ENCODE measurements around the gene NELFA. TPM values are rescaled to one million over a fixed set of nuclear protein-coding genes. Genes with fewer than 3 reads are reported as not detected.

The NELFA gene
- total and polyA plus RNA-seq, 4 donors = 5.8 to 27.4 (median 19.7) TPM

- no peak for ATAC-seq (ENCODE audit: low FRiP score)
- H3K4me1 ChIP-seq (ENCODE audit: control insufficient read depth in 1 of 2, insufficient read depth in 2 of 2, low read length in 2 of 2) = no peaks in the 10 kb centered on the region
- peaks cover 0 to 10% of the 10 kb centered on the region in 2 donors for H3K36me3 ChIP-seq (ENCODE audit: control insufficient read depth in 1 of 2, insufficient read depth in 2 of 2, low read length in 1 of 2)
- H3K27me3 ChIP-seq (ENCODE audit: control insufficient read depth in 1 of 2, insufficient read depth in 2 of 2, low read length in 1 of 2) = no peaks in the 10 kb centered on the region
- intact Hi-C loops (cut with DNase I) = no loop called here
- no peak overlapping the region for H3K4me3 ChIP-seq (ENCODE audit: low read length in 2 of 2)
- 95 to 99% methylated on average over 3 of the region's 3 CpGs for WGBS, 2 donors
- H3K9me3 ChIP-seq (ENCODE audit: control insufficient read depth, low read length) = no peaks in the 10 kb centered on the region
- no peak for DNase-seq
- H3K27ac ChIP-seq (ENCODE audit: low read depth in 1 of 2, low read length in 2 of 2) = no peak overlapping the region
Observed at GRCh38 chr4:1937550-1937949, 71.2 kb downstream of the NELFA start.

- Histone ChIP-seq H3K36me3 (ENCODE audit: control insufficient read depth in 1 of 2, insufficient read depth in 2 of 2, low read length in 1 of 2) (peaks cover 0 to 15% of the 10 kb centered on the region in 2 donors), H3K9me3 (ENCODE audit: control insufficient read depth, low read length) (no peaks in the 10 kb centered on the region), H3K4me3 (ENCODE audit: low read length in 2 of 2) (no peak overlapping the region), H3K4me1 (ENCODE audit: control insufficient read depth in 1 of 2, insufficient read depth in 2 of 2, low read length in 2 of 2) (no peaks in the 10 kb centered on the region), H3K27ac (ENCODE audit: low read depth in 1 of 2, low read length in 2 of 2) (no peak overlapping the region), H3K27me3 (ENCODE audit: control insufficient read depth in 1 of 2, insufficient read depth in 2 of 2, low read length in 1 of 2) (no peaks in the 10 kb centered on the region)
- intact Hi-C loops (cut with DNase I) = no loop called here
- ATAC-seq (ENCODE audit: low FRiP score) (no peak), DNase-seq (no peak)
- 89 to 90% methylated on average over 3 of the region's 3 CpGs for WGBS, 2 donors
Observed at GRCh38 chr4:1933700-1934099, 75.1 kb downstream of the NELFA start.

- intact Hi-C loops (cut with DNase I) = no loop called here
- 96 to 97% methylated on average over 13 of the region's 13 CpGs for WGBS, 2 donors
- no peaks in the 10 kb centered on the region for H3K27me3 ChIP-seq (ENCODE audit: control insufficient read depth in 1 of 2, insufficient read depth in 2 of 2, low read length in 1 of 2)
- H3K4me3 ChIP-seq (ENCODE audit: low read length in 2 of 2) = no peak overlapping the region
- DNase-seq (no peak), ATAC-seq (ENCODE audit: low FRiP score) (no peak)
- H3K4me1 ChIP-seq (ENCODE audit: control insufficient read depth in 1 of 2, insufficient read depth in 2 of 2, low read length in 2 of 2) = no peaks in the 10 kb centered on the region
- peaks cover 0 to 15% of the 10 kb centered on the region in 2 donors for H3K36me3 ChIP-seq (ENCODE audit: control insufficient read depth in 1 of 2, insufficient read depth in 2 of 2, low read length in 1 of 2)
- no peak overlapping the region for H3K27ac ChIP-seq (ENCODE audit: low read depth in 1 of 2, low read length in 2 of 2)
- H3K9me3 ChIP-seq (ENCODE audit: control insufficient read depth, low read length) = no peaks in the 10 kb centered on the region
Observed at GRCh38 chr4:1932736-1933135, 76.0 kb downstream of the NELFA start.

Small RNA genes within 50 kb of the gene (microRNA-seq; reads per million reads assigned to microRNA genes)
- 0 reads per million in 2 donors for gene MIR943

Other genes starting within 250 kb of the NELFA start
- 1 to 10 TPM; 1.2 to 4.0 TPM for gene FGFR3, start 215.7 kb downstream of the NELFA start, total RNA-seq
- 1 to 10 TPM; 1.0 to 2.4 TPM for gene FGFR3, start 215.7 kb downstream of the NELFA start, polyA plus RNA-seq
- 10 to 100 TPM; 25.3 to 25.6 TPM for gene LETM1, start 152.8 kb downstream of the NELFA start, total RNA-seq
- gene LETM1, start 152.8 kb downstream of the NELFA start, polyA plus RNA-seq = 10 to 100 TPM in 1 of 2 donors, 1 to 10 TPM in 1; 6.8 to 12.4 TPM
- gene NSD2, start 137.6 kb downstream of the NELFA start, total RNA-seq = 10 to 100 TPM; 47.2 to 56.6 TPM
- 10 to 100 TPM in 1 of 2 donors, 1 to 10 TPM in 1; 8.0 to 10.9 TPM for gene NSD2, start 137.6 kb downstream of the NELFA start, polyA plus RNA-seq
- under 1 TPM; 0.23 to 0.33 TPM for gene NAT8L, start 50.4 kb upstream of the NELFA start, total RNA-seq
- gene NAT8L, start 50.4 kb upstream of the NELFA start, polyA plus RNA-seq = under 1 TPM; under 0.01 to 0.05 TPM
- gene HAUS3, start 233.1 kb upstream of the NELFA start, total RNA-seq = 10 to 100 TPM; 11.1 to 16.2 TPM
- gene HAUS3, start 233.1 kb upstream of the NELFA start, polyA plus RNA-seq = 1 to 10 TPM; 3.8 to 9.2 TPM
- gene POLN, start 233.1 kb upstream of the NELFA start, total RNA-seq = 1 to 10 TPM; 3.2 to 6.6 TPM
- 1 to 10 TPM in 1 of 2 donors, not detected in 1; 7.0 TPM for gene POLN, start 233.1 kb upstream of the NELFA start, polyA plus RNA-seq

Data from aorta (tissue), 5 donors.